GM21360 (cell line): ENCODE data around the gene CRKL.

Experiments used
- ATAC-seq: cut with Tn5 transposase; IDR thresholded peaks from one replicate; pipeline ENCODE4 v1.9.1; 2021; ENCODE audit warnings: mild to moderate bottlenecking, moderate library complexity; ENCODE audit not compliant: unreplicated experiment

The CRKL gene

GRCh38 chr22:20980523-20980922, 63.3 kb downstream of the CRKL start:
- ATAC-seq: no peak

GRCh38 chr22:20980938-20981722, 63.9 kb downstream of the CRKL start:
- ATAC-seq: no peak

GRCh38 chr22:20981787-20982562, 64.8 kb downstream of the CRKL start, which contains the start of gene LZTR1:
TSS of gene LZTR1 (plus strand) at chr22:20982297. CDS start at chr22:20982372, 75 bp downstream.
- ATAC-seq: peak; percentile 64

GRCh38 chr22:20982563-20982882, 65.3 kb downstream of the CRKL start:
- ATAC-seq: no peak

- ATAC-seq: no peak
Observed at GRCh38 chr22:20983081-20983771, 66.0 kb downstream of the CRKL start.

- no peak for ATAC-seq
Observed at GRCh38 chr22:20985720-20986119, 68.5 kb downstream of the CRKL start.

- ATAC-seq: no peak
Observed at GRCh38 chr22:20986365-20986764, 69.2 kb downstream of the CRKL start.

GRCh38 chr22:20987375-20987774, 70.2 kb downstream of the CRKL start:
- no peak for ATAC-seq

- ATAC-seq: no peak
Observed at GRCh38 chr22:20988573-20989322, 71.5 kb downstream of the CRKL start.

GRCh38 chr22:20989323-20990138, 72.3 kb downstream of the CRKL start:
- ATAC-seq: no peak

GRCh38 chr22:20990184-20991180, 73.3 kb downstream of the CRKL start:
- no peak for ATAC-seq

GRCh38 chr22:20991252-20992055, 74.2 kb downstream of the CRKL start:
- ATAC-seq: no peak

- no peak for ATAC-seq
Observed at GRCh38 chr22:20992056-20992442, 74.8 kb downstream of the CRKL start.

- no peak for ATAC-seq
Observed at GRCh38 chr22:20992456-20993303, 75.5 kb downstream of the CRKL start.

GRCh38 chr22:20993304-20994127, 76.3 kb downstream of the CRKL start:
- no peak for ATAC-seq
